MM.1S (cell line): ENCODE data around the gene HOXD1.

ENCODE experiments used
- DNase-seq: peaks from one replicate; pipeline ENCODE4 v3.0.0-alpha.2; 2015
- H2AFZ ChIP-seq: fragments of 300-600 bp; sonication (generic); 2 replicates; pipeline ENCODE4 v1.6.0; 2016; ENCODE audit warnings: antibody characterized with exemption, low read length
- H3F3A ChIP-seq: fragments of 300-600 bp; sonication (generic); 2 replicates; pipeline ENCODE4 v1.6.1; 2016; ENCODE audit warnings: mild to moderate bottlenecking, antibody characterized with exemption, low read length, moderate library complexity, mixed read lengths; ENCODE audit not compliant: insufficient read depth
- H3K27ac ChIP-seq: fragments of 300-600 bp; sonication (generic); 2 replicates; pipeline ENCODE4 v1.5.1; 2016; ENCODE audit warnings: mild to moderate bottlenecking, low read length
- H3K27me3 ChIP-seq: fragments of 300-600 bp; sonication (generic); replicated peaks from 2 replicates; pipeline ENCODE4 v1.6.0; 2016; ENCODE audit warnings: low read length; ENCODE audit not compliant: insufficient read depth
- H3K36me3 ChIP-seq: fragments of 300-600 bp; sonication (generic); replicated peaks from 2 replicates; pipeline ENCODE4 v1.6.1; 2016; ENCODE audit warnings: mild to moderate bottlenecking, low read length, mixed read lengths; ENCODE audit not compliant: insufficient read depth
- H3K4me1 ChIP-seq: fragments of 300-600 bp; sonication (generic); 2 replicates; pipeline ENCODE4 v1.6.1; 2016; ENCODE audit warnings: low read length, mixed read lengths
- H3K4me2 ChIP-seq: fragments of 300-600 bp; sonication (generic); 2 replicates; pipeline ENCODE4 v1.6.0; 2016; ENCODE audit warnings: low read depth, low read length
- H3K4me3 ChIP-seq: fragments of 300-600 bp; sonication (generic); 2 replicates; pipeline ENCODE4 v1.5.1; 2016; ENCODE audit warnings: low read length, mixed read lengths
- H3K79me2 ChIP-seq: fragments of 300-600 bp; sonication (generic); 2 replicates; pipeline ENCODE4 v1.6.1; 2016; ENCODE audit warnings: mixed run types, low read length, mixed read lengths
- H3K9ac ChIP-seq: fragments of 300-600 bp; sonication (generic); 2 replicates; pipeline ENCODE4 v1.6.1; 2016; ENCODE audit warnings: low read length, mixed read lengths
- H3K9me2 ChIP-seq: fragments of 300-600 bp; sonication (generic); replicated peaks from 2 replicates; pipeline ENCODE4 v1.6.1; 2016; ENCODE audit warnings: mild to moderate bottlenecking, low read length, mixed read lengths; ENCODE audit not compliant: insufficient read depth
- H3K9me3 ChIP-seq: fragments of 300-600 bp; sonication (generic); replicated peaks from 2 replicates; pipeline ENCODE4 v1.6.1; 2016; ENCODE audit warnings: mild to moderate bottlenecking, low read length, mixed read lengths; ENCODE audit not compliant: insufficient read depth
- H4K20me1 ChIP-seq: fragments of 300-600 bp; sonication (generic); 2 replicates; pipeline ENCODE4 v1.6.1; 2016; ENCODE audit warnings: mild to moderate bottlenecking, low read length, moderate library complexity, mixed read lengths; ENCODE audit not compliant: insufficient read depth
- EZH2 ChIP-seq: fragments of 300-600 bp; sonication (generic); optimal IDR thresholded peaks from 2 replicates; pipeline ENCODE3; 2017; ENCODE audit warnings: low read depth, mild to moderate bottlenecking, antibody characterized with exemption, low read length, mixed read lengths
- EZH2phosphoT487 ChIP-seq: fragments of 300-600 bp; sonication (generic); IDR thresholded peaks from 2 replicates; pipeline ENCODE4 v1.6.1; 2018; ENCODE audit warnings: antibody characterized with exemption, low read length
- TF ChIP-seq, protein P1 (sequence below): fragments of 300-600 bp; sonication (generic); IDR thresholded peaks from 2 replicates; pipeline ENCODE4 v1.5.1; 2016; ENCODE audit warnings: antibody characterized with exemption, low read length, mixed read lengths

The HOXD1 gene

DNA sequence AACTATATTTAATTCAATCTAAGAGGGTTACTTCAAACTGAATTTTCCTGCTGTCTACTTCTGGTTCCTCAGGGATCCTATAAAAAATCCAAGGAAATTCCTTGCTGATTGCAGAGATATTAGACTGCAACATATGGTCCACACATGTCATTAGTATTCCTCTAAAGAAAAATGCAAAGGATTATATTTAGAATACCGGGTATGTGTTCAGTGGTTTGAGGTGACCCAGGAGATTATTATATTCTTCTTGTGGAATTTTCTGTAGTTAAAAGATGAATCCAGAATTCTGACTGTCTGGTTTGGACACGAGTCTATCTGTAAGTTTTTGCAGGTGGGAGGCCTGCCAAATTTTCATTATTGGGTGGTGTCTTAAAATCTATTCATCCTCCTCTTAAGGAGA is 18.2 kb downstream of the HOXD1 start:
- no peaks in the 10 kb centered on the region for H3K27me3 ChIP-seq
- no peaks in the 10 kb centered on the region for H3K79me2 ChIP-seq
- H3F3A ChIP-seq: no peaks in the 10 kb centered on the region
- no peaks in the 10 kb centered on the region for H4K20me1 ChIP-seq
- H3K36me3 ChIP-seq: no peaks in the 10 kb centered on the region
- no peaks in the 10 kb centered on the region for H3K9me2 ChIP-seq
- no peak overlapping the region for H3K4me3 ChIP-seq
- no peak overlapping the region for H3K27ac ChIP-seq
- no peak overlapping the region for H2AFZ ChIP-seq
- no peaks in the 10 kb centered on the region for H3K9me3 ChIP-seq
- H3K4me2 ChIP-seq: no peak overlapping the region
- no peaks in the 10 kb centered on the region for H3K4me1 ChIP-seq
- DNase-seq: no peak
- TF ChIP-seq, protein P1, sequence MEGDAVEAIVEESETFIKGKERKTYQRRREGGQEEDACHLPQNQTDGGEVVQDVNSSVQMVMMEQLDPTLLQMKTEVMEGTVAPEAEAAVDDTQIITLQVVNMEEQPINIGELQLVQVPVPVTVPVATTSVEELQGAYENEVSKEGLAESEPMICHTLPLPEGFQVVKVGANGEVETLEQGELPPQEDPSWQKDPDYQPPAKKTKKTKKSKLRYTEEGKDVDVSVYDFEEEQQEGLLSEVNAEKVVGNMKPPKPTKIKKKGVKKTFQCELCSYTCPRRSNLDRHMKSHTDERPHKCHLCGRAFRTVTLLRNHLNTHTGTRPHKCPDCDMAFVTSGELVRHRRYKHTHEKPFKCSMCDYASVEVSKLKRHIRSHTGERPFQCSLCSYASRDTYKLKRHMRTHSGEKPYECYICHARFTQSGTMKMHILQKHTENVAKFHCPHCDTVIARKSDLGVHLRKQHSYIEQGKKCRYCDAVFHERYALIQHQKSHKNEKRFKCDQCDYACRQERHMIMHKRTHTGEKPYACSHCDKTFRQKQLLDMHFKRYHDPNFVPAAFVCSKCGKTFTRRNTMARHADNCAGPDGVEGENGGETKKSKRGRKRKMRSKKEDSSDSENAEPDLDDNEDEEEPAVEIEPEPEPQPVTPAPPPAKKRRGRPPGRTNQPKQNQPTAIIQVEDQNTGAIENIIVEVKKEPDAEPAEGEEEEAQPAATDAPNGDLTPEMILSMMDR: no peak
- TF ChIP-seq EZH2 (no peak), EZH2phosphoT487 (no peak)
- no peak overlapping the region for H3K9ac ChIP-seq

DNA sequence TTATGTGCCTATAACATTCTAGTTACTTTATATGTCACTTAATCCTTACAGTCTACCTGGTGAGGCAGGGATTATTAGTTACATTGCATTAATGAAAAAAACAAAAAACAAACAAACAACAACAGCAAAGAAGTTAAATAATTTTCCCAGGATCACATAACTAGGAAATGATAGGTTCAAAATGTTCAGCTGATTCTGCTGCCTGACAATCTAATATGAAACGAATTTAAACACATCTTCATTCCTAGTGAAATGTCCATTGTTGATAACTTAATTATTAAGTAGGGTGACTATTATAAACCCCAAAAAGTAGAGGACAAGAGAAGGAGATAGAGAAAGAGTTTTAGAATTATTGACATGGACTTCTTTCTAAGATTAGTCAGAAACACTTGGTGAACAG is 22.6 kb downstream of the HOXD1 start:
- H3K4me3 ChIP-seq: no peak overlapping the region
- H3K4me2 ChIP-seq: no peak overlapping the region
- no peak overlapping the region for H2AFZ ChIP-seq
- no peaks in the 10 kb centered on the region for H3K27me3 ChIP-seq
- H3K9me2 ChIP-seq: no peaks in the 10 kb centered on the region
- no peak overlapping the region for H3K27ac ChIP-seq
- no peaks in the 10 kb centered on the region for H3K9me3 ChIP-seq
- H3K9ac ChIP-seq: no peak overlapping the region
- H3K4me1 ChIP-seq: no peaks in the 10 kb centered on the region
- H4K20me1 ChIP-seq: no peaks in the 10 kb centered on the region
- no peaks in the 10 kb centered on the region for H3K36me3 ChIP-seq
- H3F3A ChIP-seq: no peaks in the 10 kb centered on the region
- TF ChIP-seq EZH2: no peak
- TF ChIP-seq EZH2phosphoT487: no peak
- TF ChIP-seq, protein P1: no peak
- DNase-seq: no peak
- no peaks in the 10 kb centered on the region for H3K79me2 ChIP-seq

DNA sequence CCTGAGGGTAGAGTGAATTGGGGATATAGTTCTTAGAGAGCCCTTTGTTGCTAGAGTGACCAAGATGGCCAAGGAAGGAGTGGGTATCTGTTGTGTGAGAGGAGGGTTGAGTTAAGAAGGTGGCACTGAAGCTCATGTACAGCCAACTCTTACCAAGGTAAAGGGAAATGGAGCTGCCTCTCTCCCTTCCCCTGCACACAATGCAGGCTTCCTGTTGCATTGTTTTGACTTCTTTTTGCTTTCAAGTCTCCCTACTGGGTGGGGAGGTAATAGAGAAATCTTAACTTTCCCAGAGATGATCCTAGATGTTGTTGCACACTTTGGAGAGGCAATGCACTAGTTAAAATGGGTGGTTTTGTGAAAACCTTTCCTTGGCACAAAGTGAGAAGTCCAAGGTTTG is 23.8 kb downstream of the HOXD1 start:
- H4K20me1 ChIP-seq: no peaks in the 10 kb centered on the region
- no peaks in the 10 kb centered on the region for H3F3A ChIP-seq
- H3K4me2 ChIP-seq: no peak overlapping the region
- H3K4me1 ChIP-seq: no peaks in the 10 kb centered on the region
- H3K79me2 ChIP-seq: no peaks in the 10 kb centered on the region
- no peaks in the 10 kb centered on the region for H3K36me3 ChIP-seq
- TF ChIP-seq EZH2phosphoT487 (no peak), EZH2 (no peak)
- TF ChIP-seq, protein P1: no peak
- H3K9me3 ChIP-seq: no peaks in the 10 kb centered on the region
- H3K9ac ChIP-seq: no peak overlapping the region
- H2AFZ ChIP-seq: no peak overlapping the region
- no peaks in the 10 kb centered on the region for H3K9me2 ChIP-seq
- H3K27me3 ChIP-seq: no peaks in the 10 kb centered on the region
- H3K27ac ChIP-seq: no peak overlapping the region
- DNase-seq: no peak
- no peak overlapping the region for H3K4me3 ChIP-seq
